ENCODE results near the gene TGM2.

DNA sequence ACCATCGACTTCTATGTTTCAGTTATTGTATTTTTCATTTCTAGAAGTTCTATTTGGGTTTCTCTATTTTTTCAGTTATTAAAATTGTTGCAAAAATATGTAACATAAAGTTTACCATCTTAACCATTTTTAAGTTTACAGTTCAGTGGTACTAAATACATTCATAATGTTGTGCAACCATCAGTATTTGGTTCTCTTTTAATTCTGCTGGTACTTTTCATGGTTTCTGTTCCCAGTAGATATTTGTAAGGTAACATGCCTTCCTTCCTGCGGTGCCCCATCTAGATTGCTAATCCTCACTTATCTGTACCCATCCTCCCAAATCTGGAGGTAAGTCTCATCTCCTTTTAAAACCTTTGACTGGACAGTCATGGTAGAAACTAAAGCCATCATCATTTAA, 47.9 kb downstream of the TGM2 start:
- TF ChIP-seq HNRNPH1 (optimal IDR thresholded peaks at IDR 0.05; ENCODE audit: low read depth, low read length) = no peak
- no peak for TF ChIP-seq ZNF143 (CRISPR knock-in tag; IDR thresholded peaks at IDR 0.05)
- TF ChIP-seq, protein P1, sequence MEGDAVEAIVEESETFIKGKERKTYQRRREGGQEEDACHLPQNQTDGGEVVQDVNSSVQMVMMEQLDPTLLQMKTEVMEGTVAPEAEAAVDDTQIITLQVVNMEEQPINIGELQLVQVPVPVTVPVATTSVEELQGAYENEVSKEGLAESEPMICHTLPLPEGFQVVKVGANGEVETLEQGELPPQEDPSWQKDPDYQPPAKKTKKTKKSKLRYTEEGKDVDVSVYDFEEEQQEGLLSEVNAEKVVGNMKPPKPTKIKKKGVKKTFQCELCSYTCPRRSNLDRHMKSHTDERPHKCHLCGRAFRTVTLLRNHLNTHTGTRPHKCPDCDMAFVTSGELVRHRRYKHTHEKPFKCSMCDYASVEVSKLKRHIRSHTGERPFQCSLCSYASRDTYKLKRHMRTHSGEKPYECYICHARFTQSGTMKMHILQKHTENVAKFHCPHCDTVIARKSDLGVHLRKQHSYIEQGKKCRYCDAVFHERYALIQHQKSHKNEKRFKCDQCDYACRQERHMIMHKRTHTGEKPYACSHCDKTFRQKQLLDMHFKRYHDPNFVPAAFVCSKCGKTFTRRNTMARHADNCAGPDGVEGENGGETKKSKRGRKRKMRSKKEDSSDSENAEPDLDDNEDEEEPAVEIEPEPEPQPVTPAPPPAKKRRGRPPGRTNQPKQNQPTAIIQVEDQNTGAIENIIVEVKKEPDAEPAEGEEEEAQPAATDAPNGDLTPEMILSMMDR (IDR thresholded peaks at IDR 0.05 in 2 of 3, conservative IDR thresholded peaks at IDR 0.05 in 1 of 3; ENCODE audit: insufficient read depth in 2 of 3, low read depth in 1 of 3, low read length in 3 of 3) = no peak
